Natural killer cell treated with Interleukin-12 subunit alpha and Interleukin-12 subunit beta and Interleukin-15 and Interleukin-18, amount 100 ng/mL, for 72 hours (primary cell): ENCODE measurements around the gene UFL1. TPM values are rescaled to one million over a fixed set of nuclear protein-coding genes. Genes with fewer than 3 reads are reported as not detected.

Experiments
- total RNA-seq, 2 donors: library from RNA; stranded (reverse); gene quantifications; one replicate each; pipeline ENCODE4 v1.2.3, GENCODE V29; 2022

The UFL1 gene
- total RNA-seq, 2 donors from 2014 or later = 16.0 to 19.1 TPM

Other genes with a start within 250 kb of the UFL1 start
- not detected for gene FHL5, start 41.3 kb downstream of the UFL1 start, total RNA-seq